IMR-90 (cell line): Measurements from ENCODE around the gene SLC35F6. TPM values are rescaled to one million over a fixed set of nuclear protein-coding genes. Genes with fewer than 3 reads are reported as not detected.

ENCODE experiments used
- ATAC-seq: fragments of 200-7000 bp; cut with Tn5 transposase; 2 replicates; pipeline ENCODE4 v1.9.1; 2020; ENCODE audit warnings: low read depth, mild to moderate bottlenecking, moderate library complexity
- BruUV-seq: library from RNA; stranded (reverse); fragments of 400-500 nt; replicated peaks from 2 replicates; lab custom pipeline; 2021; lab: Mats Ljungman, UMichigan
- CTCF ChIA-PET: fragments of 300-600 bp; formaldehyde crosslinking; extraction: SDS; loops from one replicate; lab custom pipeline; 2021; ENCODE audit warnings: antibody characterized with exemption; lab: Yijun Ruan, JAX
- POLR2A ChIA-PET: fragments of 300-600 bp; sonication (Branson Sonifier 250); formaldehyde crosslinking; loops from one replicate; lab custom pipeline; 2022; ENCODE audit warnings: antibody characterized with exemption; ENCODE audit not compliant: unreplicated experiment; lab: Charles Lee
- DNase-seq: peaks from one replicate; pipeline ENCODE4 v3.0.0; 2013
- H2AFZ ChIP-seq: replicated peaks from 2 replicates; pipeline ENCODE3; 2013; ENCODE audit warnings: low read length, mild to moderate bottlenecking; ENCODE audit not compliant: poor library complexity
- H2AK5ac ChIP-seq: 2 replicates; pipeline ENCODE4 v1.6.1; 2013; ENCODE audit warnings: low read depth, low read length, inconsistent platforms
- H2AK9ac ChIP-seq: replicated peaks from 2 replicates; pipeline ENCODE3; 2013; ENCODE audit warnings: mild to moderate bottlenecking, low read depth, low read length, moderate library complexity; ENCODE audit not compliant: poor library complexity
- H2BK120ac ChIP-seq: 2 replicates; pipeline ENCODE4 v1.6.1; 2013; ENCODE audit warnings: low read depth, low read length, inconsistent platforms
- H2BK15ac ChIP-seq: 3 replicates; pipeline ENCODE4 v1.6.1; 2013; ENCODE audit warnings: low read depth, low read length, inconsistent platforms
- H2BK20ac ChIP-seq: 2 replicates; pipeline ENCODE4 v1.6.1; 2013; ENCODE audit warnings: low read depth, mild to moderate bottlenecking, inconsistent platforms, low read length, moderate library complexity
- H2BK5ac ChIP-seq: 2 replicates; pipeline ENCODE4 v1.6.1; 2013; ENCODE audit warnings: mild to moderate bottlenecking, low read depth, low read length, inconsistent platforms; ENCODE audit not compliant: poor library complexity, severe bottlenecking
- H3K14ac ChIP-seq: replicated peaks from 2 replicates; pipeline ENCODE4 v1.6.1; 2013; ENCODE audit warnings: low read depth, low read length, inconsistent platforms
- H3K18ac ChIP-seq: 2 replicates; pipeline ENCODE4 v1.6.1; 2013; ENCODE audit warnings: low read depth, low read length, control low read depth
- H3K23ac ChIP-seq: 2 replicates; pipeline ENCODE4 v1.6.1; 2013; ENCODE audit warnings: low read depth, low read length, inconsistent platforms
- H3K27ac ChIP-seq: 2 replicates; pipeline ENCODE4 v1.5.1; 2013; ENCODE audit warnings: mild to moderate bottlenecking, control low read depth, low read length; ENCODE audit not compliant: insufficient read depth
- H3K27me3 ChIP-seq: 2 replicates; pipeline ENCODE4 v1.6.1; 2013; ENCODE audit warnings: low read length; ENCODE audit not compliant: control insufficient read depth, insufficient read depth
- H3K36me3 ChIP-seq: 2 replicates; pipeline ENCODE4 v1.6.1; 2013; ENCODE audit warnings: low read length, mixed read lengths; ENCODE audit not compliant: control insufficient read depth, insufficient read depth
- H3K4ac ChIP-seq: 2 replicates; pipeline ENCODE4 v1.6.1; 2013; ENCODE audit warnings: low read depth, low read length, inconsistent platforms
- H3K4me1 ChIP-seq: 2 replicates; pipeline ENCODE4 v1.6.1; 2013; ENCODE audit warnings: low read length, mixed read lengths; ENCODE audit not compliant: control insufficient read depth, insufficient read depth
- H3K4me2 ChIP-seq: 2 replicates; pipeline ENCODE4 v1.6.1; 2013; ENCODE audit warnings: low read depth, mild to moderate bottlenecking, control low read depth, low read length, moderate library complexity
- H3K4me3 ChIP-seq: 2 replicates; pipeline ENCODE4 v1.5.1; 2013; ENCODE audit warnings: low read depth, mild to moderate bottlenecking, control low read depth, low read length, moderate library complexity; ENCODE audit not compliant: insufficient read depth
- H3K56ac ChIP-seq: 2 replicates; pipeline ENCODE4 v1.6.1; 2013; ENCODE audit warnings: low read length, inconsistent platforms; ENCODE audit not compliant: insufficient read depth; ENCODE audit errors: extremely low read depth
- H3K79me1 ChIP-seq, 2 experiments: 2 replicates each; pipeline ENCODE4 v1.6.1; 2013; ENCODE audit warnings: low read length in 2 of 2, inconsistent platforms in 1 of 2, low read depth in 1 of 2
- H3K9ac ChIP-seq: 2 replicates; pipeline ENCODE4 v1.6.1; 2013; ENCODE audit warnings: low read depth, low read length, control low read depth
- H3K9me1 ChIP-seq: 2 replicates; pipeline ENCODE4 v1.6.1; 2013; ENCODE audit warnings: low read length, inconsistent platforms; ENCODE audit not compliant: insufficient read depth
- H3K9me3 ChIP-seq: 2 replicates; pipeline ENCODE4 v1.6.1; 2013; ENCODE audit warnings: low read length; ENCODE audit not compliant: control insufficient read depth, insufficient read depth
- H4K20me1 ChIP-seq: 2 replicates; pipeline ENCODE4 v1.6.1; 2013; ENCODE audit warnings: low read length, inconsistent platforms; ENCODE audit not compliant: insufficient read depth
- H4K5ac ChIP-seq: 2 replicates; pipeline ENCODE4 v1.6.1; 2013; ENCODE audit warnings: mild to moderate bottlenecking, low read depth, low read length, control low read depth
- H4K8ac ChIP-seq, 2 experiments: 2 replicates each; pipeline ENCODE4 v1.6.1; 2013; ENCODE audit warnings: low read depth in 2 of 2, low read length in 2 of 2, control low read depth in 1 of 2, inconsistent platforms in 1 of 2
- H4K91ac ChIP-seq: 2 replicates; pipeline ENCODE4 v1.6.1; 2013; ENCODE audit warnings: low read depth, low read length, inconsistent platforms; ENCODE audit not compliant: insufficient read depth
- ELK1 ChIP-seq: fragments of 150-350 bp; IDR thresholded peaks from 2 replicates; pipeline ENCODE4 v1.6.1; 2016; ENCODE audit warnings: low read depth, mild to moderate bottlenecking, low read length, moderate library complexity, borderline replicate concordance
- MAZ ChIP-seq: IDR thresholded peaks from 2 replicates; pipeline ENCODE4 v1.6.1; 2012; ENCODE audit warnings: low read depth, mild to moderate bottlenecking, low read length, improper control_type of control experiment, moderate library complexity, borderline replicate concordance
- MXI1 ChIP-seq: IDR thresholded peaks from 2 replicates; pipeline ENCODE4 v1.6.1; 2012; ENCODE audit warnings: low read depth, mild to moderate bottlenecking, low read length, moderate library complexity, borderline replicate concordance
- POLR2A ChIP-seq: IDR thresholded peaks from 2 replicates; pipeline ENCODE4 v1.6.1; 2012; ENCODE audit warnings: mild to moderate bottlenecking, low read depth, low read length
- RCOR1 ChIP-seq: IDR thresholded peaks from 2 replicates; pipeline ENCODE4 v1.6.1; 2012; ENCODE audit warnings: mild to moderate bottlenecking, low read length, improper control_type of control experiment; ENCODE audit not compliant: insufficient replicate concordance
- RFX5 ChIP-seq: IDR thresholded peaks from 2 replicates; pipeline ENCODE4 v1.8.0; 2012; ENCODE audit warnings: low read depth, mild to moderate bottlenecking, low read length, moderate library complexity
- WGBS, 2 experiments: methylation state at CpG; one replicate each; pipeline versions ENCODE4 v1.1.5 to v1.1.7; 2013; ENCODE audit warnings: missing lambda C conversion rate in 2 of 2; ENCODE audit not compliant: insufficient read length in 1 of 2; ENCODE audit errors: extremely low coverage in 2 of 2; 5-methylcytosine and 5-hydroxymethylcytosine counted together
- dilution Hi-C: fragments of 300-500 bp; cut with HindIII; formaldehyde crosslinking; loops from one replicate; pipeline ENCODE4 v1.14.3; 2018; ENCODE audit warnings: low sequenced_read_pairs; ENCODE audit not compliant: unreplicated experiment
- in situ Hi-C: fragments of 300-500 bp; cut with MboI; formaldehyde crosslinking; loops from 3 replicates; pipeline ENCODE4 v1.14.3; 2019; ENCODE audit warnings: low sequenced_read_pairs, inconsistent platforms, mixed read lengths
- intact Hi-C: fragments of 100-400 bp; cut with micrococcal nuclease; formaldehyde crosslinking; loops from 2 replicates; pipeline ENCODE4 v1.10.0; 2022
- polyA plus RNA-seq, 3 experiments: library from polyadenylated mRNA; depleted of rRNA; stranded (reverse); fragments of >200 nt; gene quantifications; 2 replicates each; pipeline ENCODE4 v1.2.3, GENCODE V29; 2012; ENCODE audit warnings: low replicate concordance in 1 of 3
- total RNA-seq: library from RNA; depleted of rRNA; stranded (reverse); fragments of >200 nt; gene quantifications from 2 replicates; pipeline ENCODE4 v1.2.3, GENCODE V29; 2012

The SLC35F6 gene
- total and polyA plus RNA-seq, 2 of the 4 experiments (the other 2 are of a cell fraction), result 19.1 to 30.6 TPM

- peaks cover 2% of the 10 kb centered on the region; the same call in 1 of the 2 replicates for H3K36me3 ChIP-seq
- ChIA-PET POLR2A (no interaction called here), CTCF (interaction anchor here (0.6 kb wide), 1 partner anchor 106 kb away, joined by 5 read pairs; no protein-coding TSS in a partner anchor)
- H2AK9ac ChIP-seq, result no peak overlapping the region
- no peak overlapping the region for H3K18ac ChIP-seq
- 94% methylated on average over 4 of the region's 7 CpGs; no CpG with 5 or more reads in 1 of the 2 experiments for WGBS, 2 experiments
- intact Hi-C loops, result no loop called here
- H3K27me3 ChIP-seq, result no peaks in the 10 kb centered on the region
- no peak overlapping the region for H2BK20ac ChIP-seq
- H2AFZ ChIP-seq, result peak overlapping the region; percentile 5
- no peak overlapping the region for H3K23ac ChIP-seq
- in situ Hi-C loops, result no loop called here
- no peaks in the 10 kb centered on the region; a peak in 1 of 4 replicates for H3K79me1 ChIP-seq
- no peak overlapping the region for H2BK5ac ChIP-seq
- no peak overlapping the region for H3K9ac ChIP-seq
- dilution Hi-C loops, result no loop called here
- H4K8ac ChIP-seq, result no peak overlapping the region
- no peak overlapping the region for H2BK120ac ChIP-seq
- ATAC-seq (no peak), DNase-seq (no peak)
- no peak overlapping the region for H2BK15ac ChIP-seq
- H2AK5ac ChIP-seq, result no peak overlapping the region
- H3K14ac ChIP-seq, result no peak overlapping the region
- no peak overlapping the region for H4K91ac ChIP-seq
- H3K4ac ChIP-seq, result no peak overlapping the region
- TF ChIP-seq MXI1, result no peak
- no peak for TF ChIP-seq POLR2A
- TF ChIP-seq RCOR1, result no peak
- no peak for TF ChIP-seq MAZ
- TF ChIP-seq ELK1, result no peak
- TF ChIP-seq RFX5, result no peak
- BruUV-seq, result no TSS peak
- no peaks in the 10 kb centered on the region for H4K20me1 ChIP-seq
- H3K56ac ChIP-seq, result no peak overlapping the region
- H3K27ac ChIP-seq, result no peak overlapping the region
- no peaks in the 10 kb centered on the region for H3K9me3 ChIP-seq
- no peak overlapping the region for H3K4me2 ChIP-seq
- H3K4me3 ChIP-seq, result no peak overlapping the region
- no peaks in the 10 kb centered on the region for H3K4me1 ChIP-seq
- H4K5ac ChIP-seq, result no peak overlapping the region
- H3K9me1 ChIP-seq, result 0 out of 2 replicates have a peak, but pooled peaks cover 3% of the 10 kb centered on the region
Observed at GRCh38 chr2:26801796-26802195, 37.7 kb downstream of the SLC35F6 start.
